Pons (tissue), 1 donor: ENCODE measurements around the gene GATA3.

Source experiments
- DNase-seq: peaks from one replicate; pipeline ENCODE4 v3.0.0-alpha.2; 2016; ENCODE audit warnings: low spot score

GATA3 gene

DNA sequence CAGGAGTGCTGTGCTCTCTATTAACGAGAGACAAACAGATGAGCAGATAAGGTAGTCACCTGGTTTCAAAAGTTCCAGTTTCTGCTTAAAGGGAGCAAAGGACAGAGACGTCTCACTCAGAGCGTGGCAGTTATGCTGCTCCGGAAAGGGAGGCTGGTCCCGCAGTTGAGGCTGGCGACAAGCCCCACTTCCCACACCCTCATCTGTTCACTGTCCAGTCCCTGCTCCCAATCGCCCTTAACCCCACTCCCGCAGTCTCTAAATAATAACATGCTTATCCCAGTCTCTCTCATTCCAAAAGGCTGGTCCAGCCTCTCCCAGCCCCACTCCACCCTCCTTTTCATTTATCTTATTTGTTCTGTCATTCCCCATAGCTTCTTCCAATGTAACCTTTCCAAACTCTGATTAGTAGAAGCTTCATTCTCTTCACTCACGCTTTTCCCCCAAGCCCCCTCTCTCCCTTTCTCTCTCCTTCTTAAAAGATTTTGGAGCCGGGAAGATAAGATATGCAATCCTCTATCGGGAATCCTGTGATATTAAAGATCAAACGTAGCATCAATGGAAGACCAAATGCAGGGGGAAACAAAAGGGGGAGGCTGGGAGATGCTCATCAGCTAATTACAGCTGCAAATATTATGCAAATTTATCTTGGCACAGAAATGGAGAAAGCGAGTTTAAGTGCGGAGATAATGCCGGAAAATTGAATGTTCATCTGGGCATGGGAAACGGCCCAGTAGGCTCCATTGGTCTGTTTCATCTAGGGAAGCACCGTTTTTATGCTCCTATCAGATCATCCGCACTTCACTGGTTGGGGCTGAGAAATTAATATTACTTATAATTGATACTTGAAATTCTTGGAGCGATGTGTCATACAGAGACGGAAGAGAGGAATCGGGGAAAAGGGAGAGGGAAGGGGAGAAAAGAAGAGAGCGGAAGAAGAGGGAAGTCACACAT lies 16.3 kb upstream of the GATA3 start:
- DNase-seq = no peak

DNA sequence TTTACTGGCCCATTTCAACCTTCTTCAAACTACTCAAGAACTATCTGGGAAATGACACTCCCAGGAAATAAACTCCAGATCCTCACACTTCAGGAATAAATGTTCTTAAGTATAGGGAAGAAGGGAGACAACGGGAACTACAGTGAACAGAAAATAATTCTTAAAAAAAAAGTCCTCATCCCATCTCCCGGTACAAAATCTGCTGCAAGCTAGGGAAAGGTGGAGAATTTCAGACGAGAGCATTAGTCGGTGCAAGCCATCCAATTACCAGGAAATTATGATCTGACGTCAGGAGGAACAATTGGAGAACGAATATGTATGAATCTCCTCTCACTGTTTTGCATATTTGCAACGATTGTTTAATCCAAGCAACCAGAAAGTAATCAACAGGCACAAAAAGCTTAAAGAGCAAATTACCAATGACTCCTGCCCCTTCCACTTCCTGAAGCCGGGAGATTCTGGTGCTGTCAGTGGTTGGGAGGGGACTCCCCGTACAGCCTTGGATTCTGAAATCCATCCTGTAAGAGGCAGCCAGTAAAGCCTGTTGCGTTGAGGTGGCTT lies 15.1 kb upstream of the GATA3 start:
- no peak for DNase-seq

DNA sequence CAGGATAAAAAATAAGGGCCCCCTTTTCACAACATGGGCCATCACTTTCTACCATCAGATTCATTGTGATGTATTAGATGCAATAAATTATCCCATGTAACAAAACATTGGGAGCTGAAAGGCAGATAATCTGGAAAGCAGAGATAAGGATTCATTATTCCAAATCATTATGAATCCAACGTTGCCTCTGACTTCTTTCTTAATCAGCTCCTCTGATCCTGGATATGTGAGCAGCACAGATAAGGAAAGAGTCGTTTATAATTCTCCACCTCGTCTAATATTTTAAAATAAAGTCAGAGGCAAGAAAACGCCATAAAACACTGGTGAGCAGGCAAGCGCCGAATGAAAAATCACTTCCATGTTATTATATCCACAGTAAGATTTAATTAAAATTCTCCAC lies 13.8 kb upstream of the GATA3 start:
- DNase-seq = no peak

DNA sequence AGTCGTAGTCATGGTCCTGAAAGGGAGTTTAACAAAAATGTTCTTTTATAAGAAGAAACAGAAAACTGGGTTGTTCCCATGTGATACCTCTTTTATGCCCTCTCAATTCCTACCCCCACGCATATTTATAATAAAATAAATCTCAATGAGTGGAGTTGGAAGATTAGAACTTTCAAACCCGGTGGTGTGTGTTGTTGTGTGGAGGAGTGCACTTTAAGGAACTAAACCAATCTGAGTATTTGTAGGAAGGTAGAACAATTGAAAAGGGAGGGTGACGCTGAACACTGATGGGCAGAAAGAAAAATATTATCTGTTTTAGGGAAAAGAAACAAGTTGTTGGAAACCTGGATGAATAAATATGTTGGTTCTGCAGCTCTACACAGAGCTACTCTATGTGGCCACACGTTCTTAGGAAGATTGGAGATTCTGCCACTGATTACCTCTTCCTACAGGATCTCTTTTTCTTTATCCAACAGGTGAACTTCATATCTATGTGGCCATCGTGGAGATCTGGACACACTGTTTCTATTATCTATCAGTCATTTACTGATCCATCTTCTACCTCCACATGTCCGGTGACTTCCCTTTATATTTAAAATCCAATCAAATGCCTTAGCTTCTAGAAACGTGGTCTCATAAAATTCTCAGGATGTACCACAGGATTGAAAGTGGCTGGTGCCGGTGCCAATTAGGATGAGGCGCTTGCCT lies 13.1 kb upstream of the GATA3 start:
- DNase-seq = no peak

DNA sequence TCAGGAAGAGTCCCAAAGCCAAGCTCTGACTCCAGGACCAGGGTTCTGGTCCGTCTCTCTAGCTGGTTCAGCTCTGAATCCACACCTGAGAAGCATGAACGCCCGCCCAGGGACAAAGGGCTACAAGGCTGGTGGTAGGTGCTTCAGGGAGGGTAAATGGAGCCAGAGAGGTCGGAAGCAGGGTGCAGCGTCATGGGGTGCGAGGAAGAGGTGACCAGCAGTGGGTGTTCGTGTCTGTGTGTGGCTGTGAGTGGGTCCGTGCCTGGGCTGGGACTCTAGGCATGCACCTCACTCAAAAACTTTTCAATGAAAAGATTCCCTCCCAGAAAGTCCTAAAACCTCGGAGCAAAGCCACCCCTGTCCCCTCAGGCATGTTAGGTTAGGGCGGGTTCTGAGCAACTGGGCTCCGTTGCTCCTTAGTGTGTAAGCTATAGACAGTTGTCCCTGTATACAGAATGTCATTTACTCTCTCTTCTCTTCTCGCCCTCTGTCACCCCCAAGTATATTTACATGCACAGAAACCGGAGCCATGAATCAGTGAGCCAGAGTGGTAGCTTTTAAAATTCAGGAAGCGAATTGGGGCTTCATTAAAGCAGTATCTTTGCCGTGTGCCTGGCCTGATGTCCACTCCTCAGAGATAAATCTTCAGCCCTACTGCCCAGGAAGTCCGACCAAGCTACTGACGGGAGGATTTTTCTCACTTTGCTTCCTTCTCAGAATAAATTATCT lies 12.3 kb upstream of the GATA3 start:
- no peak for DNase-seq

DNA sequence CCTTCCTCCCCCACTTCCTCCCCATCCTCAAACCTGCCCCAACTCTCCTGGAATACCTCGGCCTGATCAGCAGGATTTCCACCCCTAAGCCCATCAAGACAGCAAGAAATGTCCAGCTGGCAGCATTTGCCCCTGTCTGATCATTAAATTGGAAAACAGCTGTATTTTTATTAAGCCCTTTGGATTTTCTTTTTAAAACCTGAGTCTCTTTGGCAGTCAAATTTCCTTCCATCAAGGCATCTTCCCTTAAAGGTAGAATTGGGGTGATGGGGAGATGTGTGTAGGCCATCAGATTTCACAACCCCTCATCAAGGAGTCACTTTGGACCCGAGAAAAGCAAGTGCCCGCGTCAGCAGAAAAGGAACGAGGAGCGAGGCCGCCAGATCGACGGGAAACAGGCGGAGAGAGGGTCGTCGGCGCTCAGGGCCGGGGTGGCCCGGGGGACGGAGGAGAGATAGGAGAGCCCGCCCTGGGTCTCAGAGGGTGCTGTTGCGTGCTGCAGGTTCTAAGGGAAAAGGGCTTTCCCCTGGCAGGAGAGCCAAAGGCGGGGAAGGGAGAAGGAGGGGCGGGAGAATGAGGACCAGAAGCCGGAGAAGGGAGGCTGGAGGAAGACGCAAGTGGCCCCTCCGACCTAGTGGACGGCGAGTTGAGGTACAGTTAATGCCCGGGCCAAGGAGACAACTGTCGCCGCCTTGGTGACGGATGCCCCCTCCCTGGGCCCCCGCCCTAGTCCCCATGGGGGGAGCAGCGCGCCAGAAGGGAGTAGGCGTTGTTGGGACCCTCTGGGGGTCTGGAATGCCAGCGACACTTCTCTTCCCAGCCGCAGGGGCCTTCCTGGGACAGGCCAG lies 11.5 kb upstream of the GATA3 start:
- DNase-seq = no peak

DNA sequence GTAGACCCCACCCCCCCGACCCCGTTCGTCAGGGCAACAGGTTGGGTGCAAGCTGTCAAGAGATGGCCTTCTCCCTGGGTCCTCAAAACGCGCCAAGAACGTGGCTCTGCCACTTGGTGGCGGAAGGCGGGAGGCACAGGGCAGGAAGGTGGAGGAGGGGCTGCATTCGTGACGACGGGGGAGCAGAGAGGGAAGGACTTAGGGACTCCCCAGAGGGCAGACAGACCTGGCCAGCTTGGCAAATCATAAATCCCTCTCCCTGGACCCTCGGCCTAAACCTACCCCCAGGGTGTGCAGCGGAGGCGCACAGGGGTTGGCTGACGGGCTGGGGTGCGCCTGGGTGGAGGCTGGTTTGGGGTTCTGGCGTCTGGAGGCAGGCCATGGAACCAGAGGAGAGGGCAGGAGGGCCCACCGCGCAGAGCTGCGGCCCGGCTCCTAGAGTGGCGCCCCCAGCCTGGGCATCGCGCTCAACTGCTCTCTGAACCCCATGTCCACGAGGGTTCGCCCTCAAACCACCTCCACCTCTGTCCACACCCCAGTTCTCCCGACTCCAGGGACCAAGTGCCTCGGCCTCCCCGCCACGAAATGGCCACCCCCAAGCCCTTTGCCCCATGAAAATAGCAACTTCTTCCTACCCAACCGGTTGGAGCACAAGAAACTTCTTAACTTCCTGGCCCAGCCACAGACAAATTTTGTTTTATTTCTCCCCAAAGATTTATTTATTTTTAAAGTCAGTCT lies 10.8 kb upstream of the GATA3 start:
- no peak for DNase-seq

DNA sequence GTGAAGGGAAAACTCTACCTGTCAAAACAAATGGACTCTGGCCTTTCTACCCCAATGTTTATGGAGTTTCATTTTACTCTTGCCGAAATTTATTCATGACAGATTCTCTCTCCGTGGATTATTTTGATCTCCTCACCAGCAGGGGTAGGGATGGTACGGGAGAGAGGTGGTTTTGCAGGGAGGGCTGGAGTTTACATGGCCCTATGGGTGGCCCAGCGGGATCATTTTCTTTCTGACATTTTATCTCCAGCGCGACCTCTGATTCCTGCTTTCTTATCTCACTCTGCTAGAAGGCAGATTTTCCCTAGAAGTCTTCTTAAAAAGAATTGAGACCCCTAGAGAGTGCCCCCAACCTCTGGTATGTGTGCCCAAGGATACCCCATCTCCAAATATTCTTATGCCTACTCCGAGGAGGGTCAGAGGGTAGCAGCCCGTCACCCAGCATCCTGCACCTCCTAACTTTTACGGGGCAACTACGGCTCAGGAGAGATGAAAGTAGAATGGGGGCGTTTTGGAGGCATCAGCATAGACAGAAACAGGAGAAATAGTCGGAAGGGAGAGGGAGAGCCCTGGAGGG lies 10.1 kb upstream of the GATA3 start:
- no peak for DNase-seq

DNA sequence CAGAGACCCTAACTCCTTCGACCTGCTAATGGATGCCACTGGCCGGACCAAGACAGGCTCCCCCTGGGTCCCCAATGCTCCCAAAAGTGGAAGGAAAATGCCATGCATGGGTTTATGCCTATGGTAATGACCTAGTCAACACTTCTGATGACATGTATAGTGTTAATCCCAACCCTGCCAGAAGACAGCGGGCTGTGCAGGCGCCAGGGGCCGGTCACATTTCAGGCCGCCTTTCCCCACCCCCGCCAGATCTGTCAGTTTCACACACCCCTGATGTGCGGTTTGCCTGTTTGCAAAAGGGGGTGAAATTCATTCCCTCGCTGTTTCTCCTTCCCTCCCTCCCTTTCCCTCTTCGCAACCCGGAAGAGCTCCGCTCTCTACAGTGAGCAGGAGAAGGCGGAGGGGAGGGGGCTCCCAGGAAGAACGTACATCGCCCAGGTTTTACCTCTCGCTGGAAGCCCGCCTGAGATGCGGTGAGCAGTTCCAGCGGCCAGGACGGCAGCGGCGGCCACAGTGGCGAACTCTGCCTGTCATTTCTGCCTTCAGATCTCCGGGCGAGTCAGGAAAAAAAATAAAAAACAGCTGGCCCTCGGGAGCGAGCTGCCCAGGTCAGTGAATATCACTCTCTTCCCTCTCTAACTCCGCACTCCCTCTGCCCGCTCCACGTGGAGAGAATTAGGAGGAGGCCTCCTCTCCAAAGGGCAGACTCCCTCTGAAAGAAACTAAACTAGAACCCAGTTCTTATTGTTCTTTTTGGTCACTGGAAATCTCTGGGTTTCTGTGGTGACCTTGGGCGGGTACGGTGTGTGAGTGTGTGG lies 9.4 kb upstream of the GATA3 start:
- no peak for DNase-seq

DNA sequence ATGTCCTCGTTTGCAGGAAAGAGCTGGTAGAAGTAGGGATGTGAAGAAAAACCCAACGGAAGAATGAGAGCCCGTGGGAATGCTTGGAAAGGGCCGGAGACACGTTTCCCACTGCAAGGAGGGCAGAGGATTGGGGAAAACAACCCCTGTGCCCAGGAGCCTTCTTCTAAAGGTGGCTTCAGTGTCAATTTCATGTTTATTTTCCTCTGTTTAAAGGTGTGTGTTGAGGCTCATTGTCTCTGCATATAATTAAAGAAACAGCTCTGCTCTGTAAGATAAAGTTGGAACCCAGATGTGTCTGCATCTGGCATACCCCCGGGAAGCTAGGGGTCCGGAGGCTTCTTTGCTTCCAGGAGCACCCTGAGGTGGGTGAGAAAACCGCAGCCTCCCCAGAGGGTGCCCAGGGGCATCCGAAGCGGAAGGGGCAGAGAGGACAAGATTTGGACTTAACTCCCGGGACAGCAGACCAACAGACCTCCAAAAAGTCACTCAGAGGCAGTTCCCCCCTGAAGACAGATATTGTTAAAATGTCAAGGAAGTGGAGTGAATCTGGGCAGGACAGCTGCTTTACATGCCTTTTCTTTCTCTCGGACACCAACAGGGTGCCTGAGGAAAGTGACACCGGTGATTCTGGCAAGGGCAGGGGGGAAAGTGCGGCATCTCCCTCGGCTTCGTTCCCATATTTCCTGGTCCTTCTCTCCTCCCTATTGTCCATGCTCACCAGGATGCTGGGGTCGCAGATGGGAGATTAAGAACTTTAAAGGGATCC lies 8.6 kb upstream of the GATA3 start:
- no peak for DNase-seq

DNA sequence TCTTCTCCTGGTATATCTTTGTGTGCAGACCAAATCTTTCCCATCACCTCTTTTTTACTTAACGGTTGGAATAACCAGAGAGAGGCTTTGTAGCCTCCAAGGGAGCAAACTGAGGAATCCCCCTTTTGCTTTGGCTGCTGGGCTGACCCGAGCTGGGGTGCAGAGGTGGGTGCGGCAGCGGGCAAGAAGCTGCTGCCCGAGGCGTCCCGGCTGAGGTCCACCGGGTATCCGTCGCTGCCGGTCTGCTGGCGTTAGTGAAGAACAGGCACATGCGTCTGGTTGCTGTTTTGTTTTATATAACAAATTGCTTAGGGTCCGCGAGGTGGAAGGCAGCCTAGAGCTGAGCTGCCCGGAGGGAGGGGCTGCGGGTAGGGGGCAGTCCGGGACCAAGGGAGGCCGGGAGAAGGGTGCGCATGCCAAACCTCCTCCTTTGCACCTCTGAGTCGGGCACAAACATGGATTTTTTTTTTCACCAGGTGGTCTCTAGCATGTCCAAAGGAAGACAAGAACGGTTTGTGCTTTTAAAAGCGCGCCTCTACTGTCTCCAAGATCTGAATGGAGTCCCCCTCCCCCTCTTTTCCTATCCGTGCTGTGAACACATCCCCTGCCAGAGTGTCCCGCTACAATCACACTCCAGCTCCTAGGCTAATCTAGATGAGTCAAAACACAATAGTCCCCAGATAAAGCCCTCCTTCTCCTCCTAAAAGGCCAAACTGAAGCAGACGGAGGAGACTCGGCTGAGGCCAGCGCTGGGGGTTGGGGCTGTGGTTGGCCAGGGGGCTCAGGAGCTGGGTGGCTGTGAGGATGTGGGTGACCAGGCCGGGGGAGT lies 6.8 kb upstream of the GATA3 start:
- DNase-seq = no peak

DNA sequence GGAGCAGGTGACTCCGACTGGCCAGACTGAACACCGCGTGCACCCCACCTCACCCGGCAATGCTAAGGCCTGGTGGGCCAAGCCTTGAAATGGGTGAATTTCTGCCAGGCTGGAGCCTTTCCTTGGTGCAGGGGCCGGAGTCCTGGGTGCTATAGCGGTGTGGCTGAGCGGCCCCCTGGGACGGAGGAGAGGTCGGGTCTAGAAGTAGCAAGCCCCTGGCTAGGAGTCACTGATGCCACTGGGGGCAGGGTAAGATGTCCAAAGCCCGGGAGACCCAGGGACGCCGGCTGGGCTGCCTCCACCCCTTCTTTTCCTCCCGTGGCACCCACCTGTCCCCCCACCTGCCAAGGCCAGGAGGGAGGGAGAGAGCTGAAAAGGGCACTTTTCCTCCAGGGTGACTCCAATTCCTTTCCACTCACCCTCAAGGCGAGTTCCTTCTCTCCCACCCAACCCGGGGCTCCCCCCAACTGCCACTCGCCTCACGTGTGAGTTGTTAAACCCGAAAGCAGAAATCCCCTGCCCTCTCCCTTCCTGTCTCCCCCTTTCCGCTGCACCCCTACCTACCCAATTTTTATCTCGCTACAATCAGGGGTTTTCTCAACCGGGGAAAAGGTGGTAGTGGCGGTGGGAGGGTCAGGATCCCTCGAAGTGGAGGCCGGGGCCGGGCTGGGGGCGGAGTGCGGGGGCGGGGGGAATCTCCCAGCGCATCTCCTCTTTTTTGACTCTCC lies 6.0 kb upstream of the GATA3 start:
- no peak for DNase-seq

DNA sequence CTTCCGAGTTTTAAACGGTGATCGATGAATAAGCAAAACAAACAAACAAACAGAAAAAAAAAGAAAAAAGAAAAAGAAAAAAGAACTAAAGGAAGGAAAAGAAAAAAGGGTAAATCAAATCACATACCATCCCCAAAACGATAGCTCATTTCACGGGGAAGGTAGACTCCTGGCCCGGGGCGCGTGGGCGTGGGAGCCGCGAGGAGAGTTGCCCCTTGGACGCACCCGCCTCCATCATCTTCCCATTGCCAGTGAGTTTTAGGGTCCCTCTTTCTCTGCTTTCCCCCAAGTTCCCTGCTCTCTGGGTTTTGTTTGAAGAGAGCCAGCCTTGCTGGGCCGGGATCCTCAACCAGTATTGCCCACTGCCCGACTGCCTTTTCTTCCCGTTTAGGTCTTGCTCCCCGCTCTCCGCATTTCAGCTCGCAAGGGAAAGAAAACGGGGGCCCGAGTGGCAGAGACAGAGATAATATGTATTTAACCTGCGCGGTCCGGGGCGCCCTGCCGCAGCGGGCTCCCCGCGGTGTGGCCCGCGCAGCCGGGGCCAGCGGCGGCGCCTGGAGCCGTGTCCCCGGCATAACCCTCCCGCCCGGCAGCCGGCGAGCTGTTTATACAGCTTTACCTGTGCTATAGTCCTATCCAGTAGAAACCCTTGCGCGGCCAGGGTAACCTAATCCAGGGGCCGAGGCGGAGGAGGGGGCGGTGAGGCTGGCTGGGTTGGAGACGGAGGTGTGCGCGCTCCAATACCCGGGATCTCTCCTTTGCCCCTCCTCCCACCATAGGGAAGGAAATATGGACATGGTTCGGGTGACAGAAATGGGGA lies 5.2 kb upstream of the GATA3 start:
- DNase-seq = no peak

DNA sequence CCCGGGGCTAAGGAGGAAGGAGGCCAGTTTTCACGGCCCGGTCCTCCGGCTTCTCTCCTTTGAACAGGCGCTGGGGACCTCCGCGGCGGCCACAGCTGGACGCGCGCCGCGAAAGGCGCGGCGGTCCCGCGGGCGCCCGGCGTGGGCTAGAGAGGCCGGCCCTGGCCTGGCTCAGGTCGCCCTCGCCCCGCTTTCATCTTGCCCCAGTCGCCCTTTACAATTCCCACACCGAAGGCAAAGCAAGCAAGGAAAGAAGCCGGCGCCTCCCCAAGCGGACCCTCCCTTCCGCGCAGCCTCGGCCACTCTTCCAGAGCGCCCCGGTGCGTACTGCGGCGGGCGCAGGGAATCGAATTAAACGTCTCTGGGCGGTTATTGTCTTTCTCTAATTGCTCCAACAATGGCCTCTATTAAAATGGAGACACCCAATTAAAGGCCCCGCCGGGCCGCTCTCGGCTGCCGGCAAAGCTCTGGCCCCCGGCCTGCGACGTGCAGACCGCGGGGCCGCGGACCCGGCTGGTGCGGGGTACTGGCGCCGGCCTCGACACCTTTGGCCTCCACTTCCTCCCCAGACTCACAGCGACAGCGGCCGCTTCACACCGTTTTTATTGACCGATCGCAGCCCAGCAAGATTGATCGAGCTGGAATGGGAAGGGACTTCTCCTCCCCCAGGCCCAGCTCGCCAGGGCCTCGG lies 4.5 kb upstream of the GATA3 start:
- no peak for DNase-seq

DNA sequence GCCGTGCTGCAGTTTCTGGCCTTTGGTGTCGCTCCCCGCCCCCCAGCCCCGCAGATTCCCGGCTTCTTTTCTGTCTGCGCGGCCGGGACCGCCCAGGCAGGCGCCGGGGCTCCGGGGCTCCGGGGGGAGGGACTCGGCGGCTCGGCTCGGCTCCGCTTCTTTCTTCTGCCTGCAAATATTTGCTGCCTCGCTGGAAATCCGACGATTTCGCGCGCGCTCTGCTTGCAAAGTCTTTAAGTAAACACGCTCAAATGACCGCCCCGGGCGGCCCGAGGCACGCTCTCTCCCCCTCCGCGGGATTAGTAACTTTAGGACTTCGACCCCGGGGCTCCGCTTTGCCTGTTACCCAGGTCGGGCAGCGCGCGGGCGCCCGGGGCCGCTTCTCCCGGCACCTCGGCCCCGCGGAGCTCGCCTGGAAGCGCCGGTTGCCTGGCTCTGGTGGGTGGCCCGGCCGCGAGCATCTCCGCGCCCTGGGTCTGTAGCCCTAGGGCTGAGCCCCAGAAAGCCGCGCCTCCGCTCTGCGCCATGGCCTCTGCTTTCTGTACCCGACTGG lies 3.9 kb upstream of the GATA3 start:
- no peak for DNase-seq
